Measurements from ENCODE around the gene LMNTD1.
"Not testable (repeated sequence)": the region's sequence is repeated elsewhere in the genome, so short reads cannot be mapped to it uniquely, and the experiment has no call there.

Gene LMNTD1

DNA sequence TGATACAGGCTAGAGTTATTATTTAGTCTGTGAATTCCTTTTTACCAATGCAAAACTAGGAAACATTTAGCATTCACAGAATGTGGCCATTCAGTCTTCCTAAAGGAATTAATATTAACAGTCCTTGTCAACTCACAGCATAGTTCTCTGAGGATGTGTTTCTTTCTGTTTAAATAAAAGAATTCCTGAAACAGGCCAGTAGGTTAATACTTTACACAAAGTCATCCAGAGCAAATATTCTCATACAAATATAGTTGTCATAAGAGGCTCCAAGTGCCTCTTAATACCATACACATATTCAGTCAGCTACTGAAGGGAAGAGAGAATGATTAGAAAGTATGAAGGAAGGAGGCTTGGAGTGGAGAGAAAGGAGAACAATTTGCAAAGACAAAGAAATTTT lies 120.1 kb downstream of the LMNTD1 start:
- DNase-seq (ENCODE audit: low spot score): no peak

DNA sequence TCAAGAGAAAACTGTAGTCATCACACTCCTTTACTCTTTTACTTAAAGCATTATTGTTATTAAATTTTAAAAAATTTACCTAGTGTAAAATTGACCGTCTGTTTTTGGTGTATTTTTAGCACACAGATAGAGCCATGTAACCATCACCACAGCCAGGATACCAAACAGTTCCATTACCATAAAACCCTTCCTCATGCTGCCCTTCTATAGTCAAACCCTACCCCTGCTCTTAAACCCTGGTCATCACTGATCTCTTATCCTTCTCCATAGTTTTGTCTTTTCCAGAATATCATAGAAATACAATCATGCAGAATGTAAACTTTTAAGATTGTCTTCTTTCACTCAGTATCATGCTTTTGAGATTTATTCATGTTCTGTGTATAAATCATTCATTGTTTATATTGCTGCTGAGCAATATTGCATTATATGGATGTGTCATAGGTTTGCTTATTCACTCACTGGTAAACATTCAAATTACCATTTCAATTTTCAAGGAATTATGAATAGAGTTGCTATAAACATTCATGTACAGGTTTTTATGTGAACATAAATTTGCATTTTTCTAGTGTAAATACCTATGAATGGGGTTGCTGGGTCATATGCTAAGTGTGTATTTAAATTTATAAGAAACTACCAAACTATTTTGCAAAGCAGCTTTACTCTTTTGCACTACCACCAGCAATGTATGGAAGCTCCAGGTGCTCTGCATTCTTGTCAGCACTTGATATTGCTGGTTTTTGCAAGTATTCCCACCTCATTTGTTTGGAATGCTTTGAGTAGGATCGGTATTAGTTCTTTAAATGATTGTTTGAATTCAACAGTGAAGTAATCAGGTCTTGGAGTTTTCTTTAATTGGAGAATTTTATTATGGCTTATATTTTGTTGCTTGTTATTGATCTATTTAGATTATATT lies 125.5 kb downstream of the LMNTD1 start:
- no peak for DNase-seq (ENCODE audit: low spot score)

DNA sequence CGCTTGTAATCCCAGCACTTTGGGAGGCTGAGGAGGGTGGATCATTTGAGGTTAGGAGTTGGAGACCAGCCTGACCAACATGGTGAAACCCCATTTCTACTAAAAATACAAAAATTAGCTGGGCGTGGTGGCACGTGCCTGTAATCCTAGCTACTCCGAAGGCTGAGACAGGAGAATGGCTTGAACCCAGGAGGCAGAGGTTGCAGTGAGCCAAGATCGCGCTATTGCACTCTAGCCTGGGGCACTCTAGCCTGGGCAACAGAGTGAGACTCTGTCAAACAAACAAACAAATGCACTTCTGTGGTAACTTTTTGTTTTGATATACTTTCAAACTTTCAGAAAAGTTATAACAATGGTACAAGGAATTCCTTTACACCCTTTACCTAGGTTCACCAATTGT lies 126.3 kb downstream of the LMNTD1 start:
- not testable (repeated sequence) for DNase-seq (ENCODE audit: low spot score)
